Effector memory CD4-positive, alpha-beta T cell (primary cell): ENCODE results near the gene MSI2.

Experiments
- DNase-seq, 3 donors: peaks; one replicate each; pipeline ENCODE4 v3.0.0-alpha.2; 2020
- H3K27ac ChIP-seq: 2 replicates; pipeline ENCODE4 v1.7.0; 2013; ENCODE audit warnings: mild to moderate bottlenecking, low read length, moderate library complexity; ENCODE audit not compliant: insufficient read depth, poor library complexity, severe bottlenecking
- H3K27me3 ChIP-seq: replicated peaks from 2 replicates; pipeline ENCODE4 v1.7.0; 2013; ENCODE audit warnings: mild to moderate bottlenecking, low read length; ENCODE audit not compliant: insufficient read depth, control insufficient read depth, poor library complexity, severe bottlenecking
- H3K36me3 ChIP-seq: 2 replicates; pipeline ENCODE4 v1.7.0; 2013; ENCODE audit warnings: mild to moderate bottlenecking, low read length, moderate library complexity; ENCODE audit not compliant: control insufficient read depth, insufficient read depth
- H3K4me1 ChIP-seq: 2 replicates; pipeline ENCODE4 v1.7.0; 2013; ENCODE audit warnings: low read length, mild to moderate bottlenecking; ENCODE audit not compliant: control insufficient read depth, insufficient read depth, poor library complexity, severe bottlenecking
- H3K4me3 ChIP-seq: 2 replicates; pipeline ENCODE4 v1.7.0; 2013; ENCODE audit warnings: low read length, low read depth, mild to moderate bottlenecking; ENCODE audit not compliant: insufficient read depth, poor library complexity, severe bottlenecking
- H3K9me3 ChIP-seq: 2 replicates; pipeline ENCODE4 v1.7.0; 2013; ENCODE audit warnings: mild to moderate bottlenecking, low read length, moderate library complexity; ENCODE audit not compliant: control insufficient read depth

Gene MSI2

DNA sequence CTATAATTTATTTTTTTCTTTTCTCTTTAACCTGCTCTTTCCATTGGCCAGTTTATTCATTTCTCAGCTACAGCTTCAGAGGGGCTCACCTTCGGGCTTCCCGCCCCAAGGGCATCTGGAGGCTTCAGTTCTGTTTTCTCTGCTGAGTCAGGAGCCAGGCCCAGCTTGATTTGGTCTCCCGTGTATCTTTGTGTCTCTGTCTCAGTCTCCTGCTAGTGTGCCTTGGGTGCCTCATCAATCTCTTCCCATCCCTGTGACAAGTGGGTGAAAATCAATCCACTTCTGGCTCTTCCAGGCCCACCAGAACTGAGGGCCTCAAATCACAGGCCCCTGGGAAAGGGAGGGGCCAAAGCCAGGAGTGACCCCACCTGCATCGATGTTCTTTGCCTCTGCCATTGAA is 416.6 kb downstream of the MSI2 start:
- Histone ChIP-seq H3K4me3 (no peak overlapping the region), H3K9me3 (no peaks in the 10 kb centered on the region), H3K27ac (no peak overlapping the region), H3K36me3 (peaks cover 17% of the 10 kb centered on the region), H3K27me3 (no peaks in the 10 kb centered on the region), H3K4me1 (peaks cover 8% of the 10 kb centered on the region)
- DNase-seq = no peak

DNA sequence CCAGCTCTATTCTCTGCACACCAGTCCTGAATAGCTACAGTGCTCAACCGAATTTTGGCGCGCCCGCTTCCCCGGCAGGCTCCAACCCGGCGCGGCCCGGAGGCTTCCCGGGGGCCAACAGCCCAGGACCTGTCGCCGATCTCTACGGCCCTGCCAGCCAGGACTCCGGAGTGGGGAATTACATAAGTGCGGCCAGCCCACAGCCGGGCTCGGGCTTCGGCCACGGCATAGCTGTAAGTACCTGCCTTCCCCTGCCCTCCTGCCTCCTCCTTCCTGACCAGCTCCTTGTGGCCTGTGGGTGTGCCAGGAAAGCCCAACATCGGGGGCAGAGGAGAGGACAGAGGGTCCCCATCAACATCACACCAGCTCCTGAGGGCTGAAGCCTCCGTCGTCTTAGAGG is 418.6 kb downstream of the MSI2 start:
- peaks cover 8% of the 10 kb centered on the region for H3K4me1 ChIP-seq
- H3K27me3 ChIP-seq = no peaks in the 10 kb centered on the region
- peaks cover 17% of the 10 kb centered on the region for H3K36me3 ChIP-seq
- no peak for DNase-seq
- no peak overlapping the region for H3K4me3 ChIP-seq
- H3K9me3 ChIP-seq = no peaks in the 10 kb centered on the region
- H3K27ac ChIP-seq = no peak overlapping the region

DNA sequence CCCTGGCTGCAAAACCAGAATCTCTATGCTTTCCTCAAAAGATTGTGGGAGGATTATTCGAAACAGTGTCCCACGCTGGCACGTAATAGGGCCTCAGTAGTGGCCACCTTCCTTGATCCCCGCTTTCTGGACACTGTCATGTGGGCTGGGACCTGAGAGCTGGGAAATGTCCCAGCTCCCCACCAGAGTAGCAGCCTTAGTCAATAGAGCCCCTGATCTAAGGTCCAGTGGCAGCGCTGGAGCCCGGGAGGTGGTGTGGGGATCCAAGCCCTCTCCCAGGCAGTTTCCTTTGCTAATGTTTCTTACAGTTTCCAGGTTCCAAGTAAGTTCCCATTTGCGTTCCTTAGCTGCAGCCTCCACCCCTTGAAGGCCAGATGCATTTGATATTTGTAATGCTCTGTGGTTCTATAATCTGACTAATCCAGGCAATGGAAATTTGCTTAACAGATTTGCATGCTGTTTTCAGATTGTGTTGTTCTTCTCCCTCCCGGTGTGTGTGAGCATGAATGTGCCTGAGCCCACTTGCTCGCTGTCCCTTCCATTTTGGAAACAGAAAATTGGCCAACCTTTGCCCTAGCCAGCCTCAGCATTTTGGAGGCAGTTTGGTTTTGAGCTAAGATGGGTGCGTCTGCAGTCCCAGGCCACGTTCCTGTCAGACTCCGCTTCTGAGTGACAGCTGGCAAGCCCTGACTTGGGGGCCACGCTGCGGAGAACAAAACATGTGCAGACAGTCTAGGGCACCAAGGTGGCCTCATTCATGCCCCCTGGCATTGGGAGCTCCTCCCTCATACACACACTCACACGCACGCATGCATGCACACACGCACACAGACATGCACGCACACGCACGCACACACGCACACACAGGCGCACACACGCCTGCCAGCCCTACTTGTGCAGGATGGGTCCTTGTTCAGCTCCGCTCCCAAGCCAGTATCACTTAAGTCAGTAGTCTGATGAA is 419.4 kb downstream of the MSI2 start:
- Histone ChIP-seq H3K27me3 (no peaks in the 10 kb centered on the region), H3K9me3 (no peaks in the 10 kb centered on the region), H3K4me3 (no peak overlapping the region), H3K27ac (no peak overlapping the region), H3K4me1 (peaks cover 8% of the 10 kb centered on the region), H3K36me3 (peaks cover 17% of the 10 kb centered on the region)
- no peak for DNase-seq

DNA sequence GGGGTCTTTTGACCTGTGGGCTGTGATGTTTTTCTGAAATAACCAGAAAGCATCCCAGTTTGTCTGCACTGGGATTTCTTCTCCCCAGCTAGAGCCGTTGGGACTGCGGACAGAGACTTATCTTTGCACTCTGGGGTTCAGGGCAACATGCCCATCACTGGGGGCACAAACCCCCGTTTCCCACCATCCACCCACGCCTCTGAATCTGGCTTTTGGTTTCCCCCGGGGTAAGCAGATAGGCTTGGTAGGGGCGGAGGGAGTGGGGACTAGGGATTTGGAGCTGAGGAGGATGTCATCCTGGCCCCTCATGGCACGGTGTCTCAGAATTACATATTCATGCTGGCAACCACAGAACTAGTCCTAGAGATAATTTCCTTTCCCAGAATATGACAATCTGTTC is 420.2 kb downstream of the MSI2 start:
- Histone ChIP-seq H3K4me3 (no peak overlapping the region), H3K9me3 (no peaks in the 10 kb centered on the region), H3K27ac (no peak overlapping the region), H3K4me1 (peaks cover 8% of the 10 kb centered on the region), H3K27me3 (no peaks in the 10 kb centered on the region), H3K36me3 (peaks cover 17% of the 10 kb centered on the region)
- no peak for DNase-seq

DNA sequence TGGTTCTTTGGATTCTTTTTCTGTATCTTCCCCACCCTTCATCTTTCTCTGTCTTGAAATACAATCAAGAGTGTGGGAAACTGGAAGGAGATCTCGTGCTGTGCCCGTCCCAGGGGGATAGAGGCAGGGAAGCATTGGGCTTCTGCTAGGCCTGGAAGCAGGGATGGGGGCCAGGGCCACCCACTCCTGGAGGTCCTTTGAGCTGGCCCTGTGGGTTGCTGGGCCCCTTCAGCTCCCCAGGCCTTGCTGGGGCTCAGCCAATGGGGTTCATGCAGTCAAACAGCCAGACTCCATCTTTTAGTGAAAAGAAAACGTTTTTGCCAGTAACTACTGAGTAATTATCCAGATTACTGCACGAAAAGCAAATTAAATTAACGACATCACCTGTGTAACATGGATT is 421.0 kb downstream of the MSI2 start:
- H3K27me3 ChIP-seq = no peaks in the 10 kb centered on the region
- H3K9me3 ChIP-seq = no peaks in the 10 kb centered on the region
- H3K4me3 ChIP-seq = no peak overlapping the region
- peaks cover under 1% of the 10 kb centered on the region for H3K4me1 ChIP-seq
- no peak for DNase-seq
- H3K27ac ChIP-seq = no peak overlapping the region
- peaks cover 17% of the 10 kb centered on the region for H3K36me3 ChIP-seq

DNA sequence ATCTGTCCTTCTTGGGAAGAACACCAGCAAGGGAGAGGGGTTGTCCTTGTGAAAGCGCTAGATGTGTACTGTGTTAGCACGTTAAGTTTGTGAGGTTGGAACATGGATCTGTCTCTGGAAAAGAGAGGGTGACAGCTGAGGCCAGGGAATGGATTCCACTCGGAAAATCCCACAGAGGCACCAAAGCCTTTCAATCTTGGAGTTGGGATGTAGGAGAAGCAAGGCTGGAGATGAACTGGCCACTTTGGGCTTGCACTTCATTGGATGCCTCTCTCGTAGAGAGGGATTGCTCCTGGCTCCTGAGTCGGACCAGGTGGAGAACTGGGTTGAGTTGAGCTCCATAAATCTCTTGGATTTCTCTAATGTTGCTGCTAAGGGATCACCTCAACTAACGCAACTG is 421.5 kb downstream of the MSI2 start:
- H3K4me3 ChIP-seq = no peak overlapping the region
- DNase-seq = no peak
- no peaks in the 10 kb centered on the region for H3K9me3 ChIP-seq
- H3K36me3 ChIP-seq = peaks cover 17% of the 10 kb centered on the region
- H3K27me3 ChIP-seq = no peaks in the 10 kb centered on the region
- H3K4me1 ChIP-seq = no peaks in the 10 kb centered on the region
- no peak overlapping the region for H3K27ac ChIP-seq

DNA sequence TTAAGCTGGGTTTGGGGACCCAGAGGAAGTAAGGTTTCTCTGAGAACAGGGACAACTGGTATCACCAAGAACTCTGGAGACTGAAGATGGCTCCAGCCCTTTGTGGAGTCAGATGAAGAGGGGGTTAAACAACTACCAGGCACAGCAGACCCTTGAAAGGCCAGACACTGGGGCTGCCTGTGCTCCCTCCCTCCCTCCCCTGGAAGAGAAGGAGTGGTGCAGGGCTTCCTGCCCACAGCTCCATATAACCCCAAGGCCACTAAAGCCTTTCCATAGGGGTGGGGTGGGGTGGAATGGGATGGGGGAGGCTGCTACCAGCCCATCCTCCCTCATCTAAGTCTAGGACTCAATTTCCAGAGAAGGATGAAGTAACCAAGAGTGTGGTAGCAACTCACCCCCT is 422.1 kb downstream of the MSI2 start:
- no peaks in the 10 kb centered on the region for H3K27me3 ChIP-seq
- H3K9me3 ChIP-seq = no peaks in the 10 kb centered on the region
- no peak for DNase-seq
- H3K4me3 ChIP-seq = no peak overlapping the region
- no peak overlapping the region for H3K27ac ChIP-seq
- H3K36me3 ChIP-seq = peaks cover 17% of the 10 kb centered on the region
- H3K4me1 ChIP-seq = no peaks in the 10 kb centered on the region

DNA sequence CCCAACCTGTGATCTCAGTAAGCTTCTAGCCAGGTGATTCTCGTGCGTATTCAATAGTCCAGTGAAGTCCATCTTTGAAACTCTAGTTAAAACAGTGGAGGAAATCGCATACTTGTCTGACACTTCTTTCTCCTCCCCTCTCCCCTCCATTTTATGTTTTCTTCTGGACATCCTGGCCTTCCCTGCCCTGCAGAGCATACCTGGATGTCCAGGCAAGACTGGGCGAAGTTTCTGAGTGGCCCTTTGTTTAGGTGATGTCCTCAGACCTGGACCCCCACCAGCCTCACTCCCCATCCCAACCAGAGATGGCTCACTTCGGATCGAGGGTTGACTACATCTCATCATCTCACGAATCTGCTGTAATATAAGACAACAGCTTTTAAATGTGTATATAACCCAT is 423.0 kb downstream of the MSI2 start:
- peaks cover 17% of the 10 kb centered on the region for H3K36me3 ChIP-seq
- no peak overlapping the region for H3K27ac ChIP-seq
- no peaks in the 10 kb centered on the region for H3K9me3 ChIP-seq
- H3K4me1 ChIP-seq = no peaks in the 10 kb centered on the region
- no peaks in the 10 kb centered on the region for H3K27me3 ChIP-seq
- no peak overlapping the region for H3K4me3 ChIP-seq
- no peak for DNase-seq

DNA sequence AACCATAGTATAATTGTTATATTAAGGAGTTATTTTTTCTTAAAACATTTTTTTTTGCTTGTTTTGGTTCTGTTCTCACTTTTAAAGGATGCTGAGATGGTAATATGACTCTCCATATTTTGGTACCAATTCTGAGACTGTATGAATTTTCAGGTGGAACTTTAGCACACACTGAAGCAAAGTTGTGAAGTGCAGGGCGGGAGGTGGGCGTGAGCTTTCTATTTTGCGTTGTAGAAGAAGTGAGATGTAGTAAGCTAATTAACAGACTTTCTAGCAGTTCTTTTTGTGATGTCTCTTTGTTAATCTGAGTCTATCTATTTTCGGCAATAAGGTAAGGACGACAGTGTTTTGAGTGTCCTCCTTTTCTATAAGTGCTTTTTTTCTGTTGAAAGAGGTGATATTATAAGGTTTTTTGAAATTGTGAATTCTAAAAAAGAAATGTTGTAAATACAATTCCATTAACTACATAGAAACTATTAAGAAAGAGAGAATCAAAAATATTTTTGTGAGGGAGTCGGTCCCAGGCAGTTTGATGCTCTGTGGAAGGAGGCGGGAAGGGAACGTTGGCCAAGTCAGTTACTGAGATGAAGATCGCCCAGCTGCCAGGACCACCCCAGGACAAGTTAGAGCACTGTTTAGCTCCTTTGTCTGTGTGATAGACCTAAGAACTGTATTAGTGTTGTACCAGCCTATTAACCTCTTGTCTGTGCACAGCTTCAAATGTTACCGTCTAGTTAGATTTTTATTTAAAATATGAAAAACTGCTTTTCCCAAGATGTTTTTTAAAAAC is 423.8 kb downstream of the MSI2 start:
- no peak overlapping the region for H3K27ac ChIP-seq
- no peaks in the 10 kb centered on the region for H3K27me3 ChIP-seq
- peaks cover 14% of the 10 kb centered on the region for H3K36me3 ChIP-seq
- no peak overlapping the region for H3K4me3 ChIP-seq
- H3K9me3 ChIP-seq = no peaks in the 10 kb centered on the region
- no peaks in the 10 kb centered on the region for H3K4me1 ChIP-seq
- no peak for DNase-seq

DNA sequence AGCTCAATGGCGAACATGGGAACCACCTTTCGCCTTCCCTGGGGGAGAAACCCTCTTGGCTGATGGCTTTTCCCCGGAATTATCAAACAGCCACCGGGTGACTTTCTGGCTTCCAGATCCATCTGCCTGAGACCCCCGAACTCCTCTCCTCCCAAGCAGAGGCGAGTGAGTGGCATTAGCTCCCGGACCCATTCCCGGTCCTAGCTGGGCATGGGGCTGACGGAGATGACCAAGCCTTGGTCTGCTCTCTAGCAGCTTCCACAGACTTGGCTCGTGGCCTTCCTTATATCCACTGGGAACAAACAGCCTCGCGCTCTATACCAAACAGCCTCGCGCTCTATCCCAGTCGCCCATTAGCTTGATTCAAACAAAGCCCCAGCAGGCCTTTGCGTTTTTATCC is 426.4 kb downstream of the MSI2 start:
- Histone ChIP-seq H3K4me1 (no peaks in the 10 kb centered on the region), H3K4me3 (no peak overlapping the region), H3K9me3 (no peaks in the 10 kb centered on the region), H3K27me3 (no peaks in the 10 kb centered on the region), H3K36me3 (no peaks in the 10 kb centered on the region), H3K27ac (no peak overlapping the region)
- no peak for DNase-seq
